Measurements from ENCODE around the gene TAGLN. TPM values are rescaled to one million over a fixed set of nuclear protein-coding genes. Genes with fewer than 3 reads are reported as not detected.

TAGLN gene
- total RNA-seq, 1 donor from 2014 or later, result 470 TPM

GRCh38 chr11:117229931-117230285 lies 30.7 kb downstream of the TAGLN start:
- TF ChIP-seq, protein P1, sequence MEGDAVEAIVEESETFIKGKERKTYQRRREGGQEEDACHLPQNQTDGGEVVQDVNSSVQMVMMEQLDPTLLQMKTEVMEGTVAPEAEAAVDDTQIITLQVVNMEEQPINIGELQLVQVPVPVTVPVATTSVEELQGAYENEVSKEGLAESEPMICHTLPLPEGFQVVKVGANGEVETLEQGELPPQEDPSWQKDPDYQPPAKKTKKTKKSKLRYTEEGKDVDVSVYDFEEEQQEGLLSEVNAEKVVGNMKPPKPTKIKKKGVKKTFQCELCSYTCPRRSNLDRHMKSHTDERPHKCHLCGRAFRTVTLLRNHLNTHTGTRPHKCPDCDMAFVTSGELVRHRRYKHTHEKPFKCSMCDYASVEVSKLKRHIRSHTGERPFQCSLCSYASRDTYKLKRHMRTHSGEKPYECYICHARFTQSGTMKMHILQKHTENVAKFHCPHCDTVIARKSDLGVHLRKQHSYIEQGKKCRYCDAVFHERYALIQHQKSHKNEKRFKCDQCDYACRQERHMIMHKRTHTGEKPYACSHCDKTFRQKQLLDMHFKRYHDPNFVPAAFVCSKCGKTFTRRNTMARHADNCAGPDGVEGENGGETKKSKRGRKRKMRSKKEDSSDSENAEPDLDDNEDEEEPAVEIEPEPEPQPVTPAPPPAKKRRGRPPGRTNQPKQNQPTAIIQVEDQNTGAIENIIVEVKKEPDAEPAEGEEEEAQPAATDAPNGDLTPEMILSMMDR (conservative IDR thresholded peaks at IDR 0.05; ENCODE audit: low read depth, low read length), result no peak
- H3K4me3 ChIP-seq (ENCODE audit: low read depth, low read length), result no peak overlapping the region
- no peak for DNase-seq (ENCODE audit: low read depth)

DNA sequence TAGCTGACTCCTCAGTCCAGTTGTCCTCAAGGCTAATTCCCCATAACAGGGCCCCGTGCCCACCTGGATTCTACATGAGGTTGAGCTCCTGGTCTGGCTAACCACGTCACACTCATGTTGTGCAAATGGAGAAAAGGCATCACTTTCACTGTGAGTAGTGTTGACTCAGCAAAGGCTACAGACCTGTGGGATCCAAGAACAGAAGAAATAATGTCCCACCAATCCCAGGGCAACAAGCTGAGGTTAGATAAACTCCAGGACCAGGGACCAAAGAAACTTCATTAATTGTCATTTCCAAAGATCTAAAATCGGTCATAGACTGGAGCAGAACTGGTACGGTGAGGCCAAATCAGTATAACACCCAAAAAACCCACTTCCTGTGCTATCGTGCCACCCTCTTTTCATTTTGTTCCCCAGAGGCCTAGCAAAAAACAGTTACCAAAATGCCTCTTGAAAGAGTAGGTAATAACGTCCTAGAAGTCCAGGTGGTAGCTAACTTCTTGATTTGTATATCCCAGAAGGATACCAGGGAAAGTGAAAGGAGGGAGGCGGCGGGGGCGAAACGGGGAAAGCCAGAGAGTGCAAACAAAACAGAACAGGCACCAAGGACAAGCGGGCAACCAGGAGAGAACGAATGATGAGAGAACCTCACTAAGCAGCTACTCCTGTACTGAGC lies 31.3 kb downstream of the TAGLN start:
- TF ChIP-seq, protein P1 (conservative IDR thresholded peaks at IDR 0.05; ENCODE audit: low read depth, low read length), result no peak
- H3K4me3 ChIP-seq (ENCODE audit: low read depth, low read length), result peak overlapping the region; percentile 82
- DNase-seq (ENCODE audit: low read depth), result no peak

DNA sequence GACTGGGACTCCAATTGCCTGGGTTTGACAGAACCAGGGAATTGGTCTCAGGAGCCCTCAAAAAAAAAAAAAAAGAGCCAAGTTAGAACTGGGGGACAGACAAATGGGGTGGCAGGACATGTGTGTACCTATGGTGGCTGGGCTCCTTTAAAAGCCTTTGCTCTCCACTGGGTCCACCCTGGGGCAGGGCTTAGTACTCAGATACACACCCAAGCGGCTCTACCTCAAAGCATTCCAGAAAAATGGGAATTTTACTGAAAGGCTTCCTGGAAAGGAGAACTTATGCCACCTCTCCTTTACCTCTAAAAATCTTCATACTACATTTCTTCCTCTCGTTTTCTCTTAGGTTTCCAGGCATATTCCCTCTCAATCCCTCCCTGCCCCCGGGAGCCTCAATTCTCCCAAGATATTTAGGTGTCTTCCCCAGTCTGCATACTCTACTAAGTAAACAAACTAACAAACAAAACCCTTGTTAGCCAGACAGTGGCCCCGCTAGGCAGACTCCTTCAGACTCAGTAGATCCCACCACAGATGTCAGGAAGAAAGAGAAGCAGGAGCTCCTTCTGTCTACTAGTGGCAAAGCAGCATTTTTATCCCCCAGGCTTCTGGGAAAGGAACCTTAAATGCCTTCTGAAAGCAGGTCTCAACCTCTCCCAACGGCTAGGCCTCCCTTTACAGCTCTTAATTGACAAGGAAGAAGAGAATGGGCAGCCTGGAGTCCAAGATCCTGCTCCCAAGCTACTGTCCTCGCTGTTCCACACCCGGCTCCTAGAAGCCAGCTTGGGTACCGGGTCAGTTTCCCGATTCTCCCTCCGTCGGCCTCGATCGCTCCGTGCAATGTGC lies 32.0 kb downstream of the TAGLN start:
- no peak for DNase-seq (ENCODE audit: low read depth)
- TF ChIP-seq, protein P1 (conservative IDR thresholded peaks at IDR 0.05; ENCODE audit: low read depth, low read length), result no peak
- H3K4me3 ChIP-seq (ENCODE audit: low read depth, low read length), result peak overlapping the region; percentile 82

DNA sequence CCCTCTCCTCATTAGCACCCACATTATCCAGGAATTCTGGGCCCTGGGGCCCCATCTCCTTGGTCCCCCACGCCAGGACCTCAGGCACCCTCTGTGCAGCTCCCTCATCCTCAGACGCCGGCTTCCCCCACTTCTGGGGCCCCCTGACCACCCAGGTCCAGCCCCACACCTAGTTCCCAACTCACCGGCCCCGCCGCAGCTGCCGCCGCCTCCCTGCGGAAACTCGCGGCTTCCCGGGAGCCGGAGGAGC lies 32.6 kb downstream of the TAGLN start, which contains the start of gene PCSK7:
Gene PCSK7 (minus strand): TSS at position 232 of the 250 bp plus-strand sequence. CDS start 2,229 bp downstream, outside the sequence.
- no peak for DNase-seq (ENCODE audit: low read depth)
- TF ChIP-seq, protein P1 (conservative IDR thresholded peaks at IDR 0.05; ENCODE audit: low read depth, low read length), result no peak
- H3K4me3 ChIP-seq (ENCODE audit: low read depth, low read length), result peak within 1 kb of the TSS; percentile 82

GRCh38 chr11:117232092-117232878 lies 33.1 kb downstream of the TAGLN start, which contains the start of gene RNF214:
TSS of gene RNF214 (plus strand) at chr11:117232671. CDS start at chr11:117234273, 1,602 bp downstream.
- H3K4me3 ChIP-seq (ENCODE audit: low read depth, low read length), result peak within 1 kb of the TSS; percentile 82
- no peak for DNase-seq (ENCODE audit: low read depth)
- TF ChIP-seq, protein P1 (conservative IDR thresholded peaks at IDR 0.05; ENCODE audit: low read depth, low read length), result peak; percentile 68

- no peak for DNase-seq (ENCODE audit: low read depth)
- H3K4me3 ChIP-seq (ENCODE audit: low read depth, low read length), result peak overlapping the region; percentile 82
- TF ChIP-seq, protein P1 (conservative IDR thresholded peaks at IDR 0.05; ENCODE audit: low read depth, low read length), result no peak
Observed at GRCh38 chr11:117232911-117233409, 33.8 kb downstream of the TAGLN start.

Measured in epithelial cell of proximal tubule (primary cell).